Muscle of back (tissue), 11 donors: ENCODE measurements around the gene EPS8L3. TPM values are rescaled to one million over a fixed set of nuclear protein-coding genes. Genes with fewer than 3 reads are reported as not detected.

Source experiments
- DNase-seq, 3 donors: peaks; one replicate each; pipeline versions ENCODE4 v3.0.0 to v3.0.0-alpha.2; 2013
- polyA plus RNA-seq, 10 donors: library from polyadenylated mRNA; unstranded; fragments of 120-200 nt; gene quantifications; one replicate each; pipeline ENCODE4 v1.2.1, GENCODE V29; 2013; ENCODE audit not compliant: insufficient read length in 10 of 10

EPS8L3 gene
- polyA plus RNA-seq, 10 donors: 0.19 TPM; not detected in 9

DNA sequence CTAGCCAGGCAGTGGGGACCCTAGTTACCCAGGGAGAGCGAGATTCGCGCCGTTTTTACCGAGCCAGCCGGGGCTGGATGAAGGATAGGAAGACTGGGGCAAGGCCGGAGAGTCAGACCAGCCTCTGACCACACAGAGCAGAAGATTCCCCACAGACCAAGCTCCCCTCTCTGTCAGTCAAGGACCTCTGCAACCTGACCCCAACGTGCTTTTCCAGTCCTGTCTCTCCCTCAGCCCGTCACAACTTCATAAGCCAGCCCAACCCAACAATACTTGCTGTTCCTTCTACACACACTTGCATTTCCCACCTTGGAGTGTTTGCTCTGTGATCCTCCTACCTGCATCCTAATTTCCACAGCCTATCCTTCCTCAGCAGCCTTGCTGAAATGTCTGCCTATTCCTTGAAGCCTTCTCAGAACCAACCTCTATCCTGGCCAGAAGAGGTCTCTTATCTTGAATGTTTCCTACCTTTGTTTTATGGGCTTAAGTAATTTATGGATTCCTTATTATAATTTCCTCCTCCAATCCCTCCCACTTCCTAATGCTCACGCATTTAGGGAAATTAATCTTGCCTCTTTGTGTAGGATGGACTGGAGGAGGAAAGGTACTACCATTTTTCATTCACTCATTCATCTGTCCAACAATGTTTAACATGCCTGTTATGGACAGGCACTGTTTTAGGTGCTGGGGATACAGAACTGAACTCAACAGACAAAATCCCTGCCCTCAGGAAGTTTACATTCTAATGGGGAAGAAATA is 22.9 kb downstream of the EPS8L3 start, which contains the start of gene GSTM3:
Gene GSTM3 (minus strand): TSS at position 424 of the 759 bp plus-strand sequence. CDS start 751 bp downstream, outside the sequence.
- peak in 1 of 3 donors; percentile 9 for DNase-seq

- DNase-seq: peak; percentile 66 to 94 (median 84)
These were observed 23.7 kb downstream of the EPS8L3 start for GRCh38 chr1:109739738-109740614.

DNA sequence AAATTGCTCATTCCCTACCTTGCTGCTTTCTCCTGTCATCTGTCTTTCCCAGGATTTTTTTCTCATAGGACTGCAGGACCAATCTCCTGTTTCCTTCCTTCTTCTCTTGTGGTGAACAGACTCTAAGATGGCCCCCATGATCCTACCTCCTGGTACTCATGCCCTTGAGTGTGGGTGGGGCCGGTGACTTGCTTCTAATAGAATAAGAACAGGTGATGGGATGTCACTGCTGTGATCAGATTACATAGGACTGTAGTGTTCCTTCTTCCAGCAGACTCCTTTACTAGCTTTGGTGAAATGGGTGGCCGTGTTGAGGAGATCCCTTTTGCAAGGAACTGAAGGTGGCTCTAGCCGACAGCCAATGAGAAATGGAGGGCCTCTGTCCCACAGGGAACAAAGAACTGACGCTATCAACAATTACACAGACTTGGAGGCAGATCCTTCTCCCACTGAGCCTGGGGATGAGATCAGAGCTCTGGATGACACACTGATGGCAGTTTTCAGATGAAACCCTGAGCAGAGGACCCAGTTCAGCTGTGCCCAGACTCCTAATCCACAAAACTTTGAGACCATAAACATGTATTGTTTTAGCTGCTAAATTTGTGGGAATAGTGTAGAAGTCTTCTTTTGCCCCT is 30.4 kb downstream of the EPS8L3 start:
- DNase-seq: no peak

DNA sequence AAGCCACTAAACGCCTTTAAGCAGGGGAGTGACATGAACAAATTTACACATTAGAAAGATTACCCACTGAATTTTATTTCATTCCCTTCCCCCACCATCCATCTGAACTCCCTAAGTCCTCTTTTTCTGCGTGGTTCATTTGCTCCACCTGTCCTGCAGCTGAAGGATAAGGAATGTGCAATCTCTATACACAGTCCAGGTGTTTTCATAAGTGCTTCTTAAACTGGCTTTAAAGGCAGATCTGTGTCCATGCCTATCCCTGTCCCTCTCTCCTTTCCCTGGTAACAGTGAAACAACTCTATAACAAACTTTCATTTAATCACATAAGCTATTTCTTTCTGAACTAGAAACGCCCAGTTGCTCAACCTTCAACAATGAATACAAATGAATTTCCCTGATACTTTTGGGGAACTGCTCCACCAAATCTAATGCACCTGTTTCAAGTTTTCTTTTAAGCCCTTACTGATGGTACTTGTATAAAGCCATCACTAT is 31.3 kb downstream of the EPS8L3 start:
- no peak for DNase-seq

- DNase-seq: no peak
These were observed 33.1 kb downstream of the EPS8L3 start for GRCh38 chr1:109730666-109731065.

DNA sequence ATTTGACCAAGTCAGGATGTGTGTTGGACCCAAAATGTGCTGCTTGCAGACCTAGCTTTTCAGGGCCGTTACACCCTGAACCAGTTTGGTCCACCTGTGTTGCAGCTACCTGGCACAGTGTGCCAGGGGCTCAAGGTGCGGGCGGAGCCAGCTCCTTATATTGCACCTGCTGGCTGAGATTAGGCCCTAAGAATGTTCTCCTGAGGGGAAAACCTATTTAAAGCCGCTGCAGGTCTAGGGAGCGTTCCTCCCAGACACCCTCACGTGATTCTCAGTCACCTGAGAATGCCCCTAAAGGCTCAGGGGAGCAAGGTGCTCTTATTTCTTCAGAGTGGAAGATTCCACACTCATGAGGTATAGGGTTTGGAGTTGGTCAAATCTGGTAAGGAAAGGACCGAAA is 34.9 kb downstream of the EPS8L3 start:
- no peak for DNase-seq

DNA sequence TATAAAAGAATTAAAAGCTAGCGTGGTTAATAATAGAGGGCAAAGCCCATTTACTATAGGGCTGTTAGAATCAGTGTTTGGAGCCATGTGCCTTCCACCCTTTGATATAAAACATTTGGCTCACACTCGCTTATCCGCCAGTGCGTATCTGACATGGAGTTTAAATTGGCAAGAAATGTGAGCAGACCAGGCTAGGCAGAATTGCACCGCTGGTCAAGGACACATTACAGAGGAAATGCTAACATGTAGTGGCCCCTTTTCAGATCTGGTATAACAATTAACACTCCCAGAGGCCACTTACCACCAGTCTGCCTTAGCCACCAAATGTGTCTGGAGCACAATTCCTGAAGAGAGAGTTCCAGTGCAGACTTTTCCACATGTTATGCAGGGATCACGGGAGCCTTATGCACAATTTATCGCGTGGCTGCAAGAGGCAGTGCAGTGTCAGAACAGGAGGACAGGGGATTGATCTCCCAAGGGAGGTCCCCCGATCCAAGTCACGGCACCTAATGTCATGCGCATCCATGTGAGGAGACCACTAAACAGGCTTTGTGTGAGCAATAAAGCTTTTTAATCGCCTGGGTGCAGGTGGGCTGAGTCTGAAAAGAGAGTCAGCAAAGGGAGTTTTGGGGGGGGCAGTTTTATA is 36.9 kb downstream of the EPS8L3 start:
- no peak for DNase-seq

DNA sequence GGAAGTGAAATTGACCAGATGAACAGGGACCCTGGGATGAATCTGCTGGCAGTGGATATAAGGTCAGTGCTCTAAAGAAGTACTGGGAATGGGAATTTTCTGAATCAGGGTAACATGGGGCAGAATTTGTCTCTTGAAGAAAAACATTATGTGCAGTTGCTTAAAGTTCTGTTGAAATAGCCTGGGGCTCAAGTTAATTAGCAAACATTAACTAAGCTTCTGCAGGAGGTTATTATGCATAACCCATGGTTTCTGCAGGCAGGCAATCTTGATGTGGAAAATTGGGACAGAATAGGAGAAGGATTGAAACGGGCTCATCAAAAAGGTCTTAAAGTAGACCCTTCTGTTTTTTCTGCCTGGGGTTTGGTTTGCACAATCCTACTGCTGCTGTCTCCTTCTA is 37.7 kb downstream of the EPS8L3 start:
- no peak for DNase-seq

DNA sequence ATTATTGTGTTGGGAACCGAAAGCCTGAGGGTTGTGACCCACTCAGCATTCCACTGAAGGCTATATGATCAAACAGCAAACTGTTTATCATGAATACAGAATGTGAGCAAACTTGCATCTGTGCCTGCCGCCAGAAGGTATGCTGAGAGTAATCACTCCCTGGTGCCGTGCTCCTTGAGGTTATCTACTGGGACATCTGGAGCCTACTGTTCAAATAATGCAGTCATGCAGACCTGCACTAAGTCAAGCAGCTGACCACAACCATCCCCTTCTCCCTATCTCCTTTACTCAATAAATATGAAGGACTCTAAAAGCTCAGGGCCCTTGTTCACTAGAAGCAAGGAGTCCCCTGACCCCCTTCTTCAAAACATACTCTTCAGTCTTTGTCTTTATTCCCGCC is 38.2 kb downstream of the EPS8L3 start:
- no peak for DNase-seq

- no peak for DNase-seq
These were observed 38.8 kb downstream of the EPS8L3 start for GRCh38 chr1:109724933-109725332.

DNA sequence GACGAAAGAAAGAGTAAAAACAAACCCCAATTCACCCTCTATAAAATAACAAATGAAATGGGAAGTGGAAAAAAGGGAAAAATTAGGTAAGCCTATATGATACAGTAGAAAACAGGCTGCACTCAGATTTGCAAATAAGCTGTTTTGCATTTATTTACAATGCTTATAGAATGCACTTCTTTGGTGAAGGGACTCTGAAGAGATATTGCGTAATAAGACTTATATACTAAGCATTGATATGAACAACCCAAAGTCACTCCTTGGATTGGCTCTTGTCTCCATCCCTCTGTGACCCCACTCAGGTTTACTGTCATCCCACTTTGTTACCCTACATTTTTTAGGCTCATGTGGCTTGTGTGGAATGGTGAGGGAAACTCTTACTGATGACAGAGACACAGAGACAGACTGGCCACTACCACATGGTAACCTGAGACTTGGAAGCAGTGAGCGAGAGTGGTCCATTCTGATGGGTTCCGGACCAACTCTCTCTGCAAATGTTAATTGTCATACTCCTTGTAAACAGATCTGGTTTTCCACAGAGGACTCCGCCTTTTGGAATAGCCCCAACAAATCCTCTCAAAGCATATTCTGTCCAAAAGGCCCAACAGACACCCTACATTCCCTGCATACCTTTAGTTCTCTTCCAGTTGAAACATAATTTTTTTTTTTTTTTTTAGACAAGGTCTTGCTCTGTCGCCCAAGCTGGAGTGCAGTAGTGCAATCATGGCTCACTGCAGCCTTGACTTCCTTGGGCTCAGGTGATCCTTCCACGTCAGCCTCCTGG is 40.6 kb downstream of the EPS8L3 start:
- no peak for DNase-seq

- no peak for DNase-seq
These were observed 41.8 kb downstream of the EPS8L3 start for GRCh38 chr1:109721971-109722370.

GRCh38 chr1:109721042-109721441 is 42.7 kb downstream of the EPS8L3 start:
- DNase-seq: no peak

- DNase-seq: no peak
These were observed 44.3 kb downstream of the EPS8L3 start for GRCh38 chr1:109719337-109719837.

- no peak for DNase-seq
These were observed 45.2 kb downstream of the EPS8L3 start for GRCh38 chr1:109718495-109718894.

- no peak for DNase-seq
These were observed 46.0 kb downstream of the EPS8L3 start for GRCh38 chr1:109717729-109718128.

DNA sequence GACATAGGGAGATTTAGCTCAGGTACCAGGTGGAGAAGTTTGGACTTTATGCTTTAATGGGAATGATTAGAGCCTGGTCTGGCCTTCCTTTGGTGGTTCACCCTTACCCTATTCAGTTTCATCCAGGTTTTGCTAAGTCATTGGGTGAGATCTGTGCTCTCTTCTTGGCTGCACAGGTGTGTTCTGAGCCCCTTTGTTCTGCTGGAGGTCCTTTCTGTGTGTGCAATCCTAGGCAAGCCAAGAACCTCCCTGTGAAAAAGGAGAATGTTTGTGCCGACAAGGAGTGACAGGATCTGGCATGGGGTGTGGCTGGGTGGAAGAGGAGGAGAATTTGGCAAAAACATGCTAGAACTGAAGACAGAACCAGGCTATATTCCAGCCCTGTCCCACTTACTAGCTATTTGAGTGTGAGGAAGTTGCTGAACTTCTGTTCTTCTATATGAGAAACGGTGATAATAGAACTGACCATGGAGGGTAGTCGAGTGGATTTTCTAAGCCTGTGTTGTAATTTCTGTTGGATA is 47.1 kb downstream of the EPS8L3 start:
- no peak for DNase-seq

GRCh38 chr1:109716121-109716520 is 47.6 kb downstream of the EPS8L3 start:
- no peak for DNase-seq

DNA sequence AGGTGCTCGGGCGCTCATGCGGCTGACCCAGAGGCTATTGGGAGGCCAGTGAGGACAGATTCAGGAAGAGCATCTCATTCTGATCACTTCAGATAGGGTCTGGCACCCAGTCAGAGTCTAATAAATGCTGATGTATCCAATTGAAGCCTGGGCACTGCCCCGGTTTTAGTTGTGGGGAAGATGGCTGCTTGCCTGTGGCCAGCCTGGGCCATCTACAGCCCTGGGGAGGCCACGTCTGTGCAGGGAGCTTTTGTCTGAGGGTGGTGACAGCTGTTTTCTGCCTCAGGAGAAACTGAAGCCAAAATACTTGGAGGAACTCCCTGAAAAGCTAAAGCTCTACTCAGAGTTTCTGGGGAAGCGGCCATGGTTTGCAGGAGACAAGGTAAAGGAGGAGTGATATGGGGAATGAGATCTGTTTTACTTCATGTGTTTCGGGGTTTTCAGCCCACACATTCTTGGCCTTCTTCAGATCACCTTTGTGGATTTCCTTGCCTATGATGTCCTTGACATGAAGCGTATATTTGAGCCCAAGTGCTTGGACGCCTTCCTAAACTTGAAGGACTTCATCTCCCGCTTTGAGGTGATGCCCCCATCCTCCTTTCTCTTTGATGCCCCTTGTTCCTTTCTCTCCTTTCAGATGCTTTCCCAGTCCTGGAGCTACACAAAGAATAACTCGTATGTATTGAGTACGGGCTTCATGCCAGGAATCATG is 48.9 kb downstream of the EPS8L3 start:
- no peak for DNase-seq

- DNase-seq: no peak
These were observed 50.1 kb downstream of the EPS8L3 start for GRCh38 chr1:109713636-109714035.
